K562 (cell line): ENCODE results near the gene DDAH2. TPM values are rescaled to one million over a fixed set of nuclear protein-coding genes. Genes with fewer than 3 reads are reported as not detected.

Experiments used
- BCOR ChIP-seq: fragments of 450-650 bp; IDR thresholded peaks from 2 replicates; pipeline ENCODE4 v1.6.1; 2016
- CBFB ChIP-seq: sonication (generic); formaldehyde crosslinking; IDR thresholded peaks from 2 replicates; pipeline ENCODE4 v1.4.0; 2020; ENCODE audit warnings: mild to moderate bottlenecking, missing genetic modification reagents
- CCNT2 ChIP-seq: IDR thresholded peaks from 2 replicates; pipeline ENCODE4 v1.6.1; 2011; ENCODE audit warnings: borderline replicate concordance, low read depth, mild to moderate bottlenecking, moderate library complexity, mixed read lengths, low read length; ENCODE audit not compliant: insufficient read length; ENCODE audit errors: extremely low read depth
- CEBPG ChIP-seq, 3 experiments: fragments of 200-800 bp in 1 of 3; sonication (Bioruptor generic) in 1 of 3; sonication (generic) in 1 of 3; formaldehyde crosslinking in 1 of 3; IDR thresholded peaks in 2 of 3; conservative IDR thresholded peaks in 1 of 3; 2 replicates each; pipeline versions ENCODE4 v1.6.1 to v1.8.0; 2016 to 2022; ENCODE audit warnings: missing compliant biosample characterization in 2 of 3, missing genetic modification characterization in 2 of 3, mild to moderate bottlenecking in 1 of 3, missing genetic modification reagents in 1 of 3
- CREB1 ChIP-seq, 2 experiments: sonication (generic) in 1 of 2; formaldehyde crosslinking in 1 of 2; IDR thresholded peaks; 2 replicates each; pipeline versions ENCODE4 v1.6.1 to v1.8.0; 2012 to 2022; ENCODE audit warnings: inconsistent platforms in 1 of 2, mild to moderate bottlenecking in 1 of 2, missing genetic modification reagents in 1 of 2, moderate library complexity in 1 of 2
- JUN ChIP-seq, 2 experiments: sonication (generic) in 1 of 2; formaldehyde crosslinking in 1 of 2; IDR thresholded peaks; 2 replicates each; pipeline versions ENCODE4 v1.6.1 to v1.8.0; 2012 to 2022; ENCODE audit warnings: borderline replicate concordance in 2 of 2, mild to moderate bottlenecking in 2 of 2, improper control_type of control experiment in 1 of 2, low read depth in 1 of 2, low read length in 1 of 2, missing genetic modification reagents in 1 of 2
- LCOR ChIP-seq: sonication (generic); formaldehyde crosslinking; IDR thresholded peaks from 2 replicates; pipeline ENCODE4 v1.8.0; 2022; ENCODE audit warnings: mild to moderate bottlenecking, missing genetic modification reagents
- MCM3 ChIP-seq: fragments of 450-650 bp; IDR thresholded peaks from 2 replicates; pipeline ENCODE4 v1.6.1; 2016
- MIER1 ChIP-seq: fragments of 450-650 bp; IDR thresholded peaks from 2 replicates; pipeline ENCODE4 v1.6.1; 2016; ENCODE audit warnings: antibody characterized with exemption, mild to moderate bottlenecking, low read depth
- RB1 ChIP-seq: fragments of 450-650 bp; IDR thresholded peaks from 2 replicates; pipeline ENCODE4 v1.6.1; 2017; ENCODE audit warnings: low read depth, mild to moderate bottlenecking
- SIN3A ChIP-seq, 2 experiments: fragments of 150-350 bp in 1 of 2; IDR thresholded peaks; 2 replicates each; pipeline ENCODE4 v1.6.1; 2011 to 2016; ENCODE audit warnings: borderline replicate concordance in 2 of 2, low read depth in 2 of 2, low read length in 2 of 2, mild to moderate bottlenecking in 2 of 2, moderate library complexity in 2 of 2; ENCODE audit not compliant: control insufficient read depth in 1 of 2
- TAF1 ChIP-seq: IDR thresholded peaks from 2 replicates; pipeline ENCODE4 v1.6.1; 2011; ENCODE audit warnings: mild to moderate bottlenecking, low read length, moderate library complexity; ENCODE audit not compliant: insufficient read depth, control insufficient read depth, severe bottlenecking; ENCODE audit errors: extremely low read depth
- TRIM28 ChIP-seq: fragments of 450-650 bp; IDR thresholded peaks from 2 replicates; pipeline ENCODE4 v1.6.1; 2017
- ZBED1 ChIP-seq: IDR thresholded peaks from 2 replicates; pipeline ENCODE4 v1.6.1; 2014
- ZBTB1 ChIP-seq: sonication (generic); formaldehyde crosslinking; IDR thresholded peaks from 2 replicates; pipeline ENCODE4 v1.8.1; 2023; ENCODE audit warnings: missing genetic modification reagents, low read depth, mild to moderate bottlenecking, borderline replicate concordance
- ZBTB7A ChIP-seq: IDR thresholded peaks from 2 replicates; pipeline ENCODE4 v1.6.1; 2011; ENCODE audit warnings: low read depth, mild to moderate bottlenecking, low read length, moderate library complexity, borderline replicate concordance; ENCODE audit not compliant: control insufficient read depth
- ZNF316 ChIP-seq: fragments of 450-650 bp; IDR thresholded peaks from 2 replicates; pipeline ENCODE4 v1.6.1; 2016
- polyA plus RNA-seq, 8 experiments: library from polyadenylated mRNA; depleted of rRNA in 4 of 8; stranded (reverse) in 5 of 8; unstranded in 3 of 8; fragments of >200 nt; fragmentation: Nextera tagmentation in 2 of 8; fragmentation: Illumina TruSeq in 1 of 8; extraction: Ambion mirVana in 2 of 8; extraction: Trizol in 1 of 8; gene quantifications; 2 replicates each; pipeline versions ENCODE4 v1.2.1 to v1.2.3, GENCODE V29; 2011 to 2014; ENCODE audit warnings: inconsistent platforms in 1 of 8, missing spikeins in 1 of 8
- total RNA-seq, 7 experiments: library from RNA; depleted of rRNA in 6 of 7; stranded (reverse); fragments of >200 nt in 6 of 7; fragmentation: Illumina TruSeq in 2 of 7; extraction: Trizol in 2 of 7; gene quantifications; 2 replicates each; pipeline versions ENCODE4 v1.2.1 to v1.2.3, GENCODE V29; 2011 to 2021; ENCODE audit warnings: low replicate concordance in 1 of 7
- TF ChIP-seq, protein P1 (sequence below): sonication (generic); formaldehyde crosslinking; IDR thresholded peaks from 2 replicates; pipeline ENCODE4 v1.8.0; 2022; ENCODE audit warnings: missing genetic modification reagents, mild to moderate bottlenecking, borderline replicate concordance

The DDAH2 gene
- total and polyA plus RNA-seq, 9 of the 15 experiments (the other 6 are each of a cell fraction or from before 2014, with no cell fraction given) = 1.8 to 45.4 (median 21.4) TPM

DNA sequence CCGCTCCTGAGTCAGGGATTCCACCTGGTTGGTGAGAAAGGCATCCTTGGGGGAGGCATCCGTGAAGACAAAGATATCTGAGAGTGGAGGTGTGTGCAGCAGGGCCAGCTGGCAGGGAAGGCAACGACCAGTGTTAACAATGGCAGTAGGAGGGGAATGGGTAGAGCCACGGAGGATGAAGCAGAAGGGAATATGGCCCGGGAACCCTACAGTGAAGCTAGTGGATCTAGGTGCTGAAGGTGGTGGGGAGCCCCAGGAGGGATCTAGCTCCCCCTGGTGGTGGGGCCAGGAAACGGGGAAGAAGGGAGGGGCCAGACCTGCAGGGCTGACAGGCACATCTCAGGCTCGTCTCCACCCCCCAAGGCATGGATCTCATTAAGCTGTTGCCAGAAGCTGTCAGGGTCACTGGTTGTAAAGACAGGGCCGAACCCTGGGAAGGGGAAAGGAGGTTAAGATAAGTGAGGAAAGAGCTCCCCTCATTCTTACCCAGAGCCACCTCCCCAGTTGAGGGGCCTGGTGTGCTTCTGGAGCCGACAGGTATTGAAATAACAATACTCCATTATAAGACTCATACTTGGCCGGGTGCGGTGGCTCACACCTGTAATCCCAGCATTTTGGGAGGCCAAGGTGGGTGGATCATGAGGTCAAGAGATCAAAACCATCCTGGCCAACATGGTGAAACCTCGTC, 40.7 kb upstream of the DDAH2 start (continued):
- TF ChIP-seq, protein P1, sequence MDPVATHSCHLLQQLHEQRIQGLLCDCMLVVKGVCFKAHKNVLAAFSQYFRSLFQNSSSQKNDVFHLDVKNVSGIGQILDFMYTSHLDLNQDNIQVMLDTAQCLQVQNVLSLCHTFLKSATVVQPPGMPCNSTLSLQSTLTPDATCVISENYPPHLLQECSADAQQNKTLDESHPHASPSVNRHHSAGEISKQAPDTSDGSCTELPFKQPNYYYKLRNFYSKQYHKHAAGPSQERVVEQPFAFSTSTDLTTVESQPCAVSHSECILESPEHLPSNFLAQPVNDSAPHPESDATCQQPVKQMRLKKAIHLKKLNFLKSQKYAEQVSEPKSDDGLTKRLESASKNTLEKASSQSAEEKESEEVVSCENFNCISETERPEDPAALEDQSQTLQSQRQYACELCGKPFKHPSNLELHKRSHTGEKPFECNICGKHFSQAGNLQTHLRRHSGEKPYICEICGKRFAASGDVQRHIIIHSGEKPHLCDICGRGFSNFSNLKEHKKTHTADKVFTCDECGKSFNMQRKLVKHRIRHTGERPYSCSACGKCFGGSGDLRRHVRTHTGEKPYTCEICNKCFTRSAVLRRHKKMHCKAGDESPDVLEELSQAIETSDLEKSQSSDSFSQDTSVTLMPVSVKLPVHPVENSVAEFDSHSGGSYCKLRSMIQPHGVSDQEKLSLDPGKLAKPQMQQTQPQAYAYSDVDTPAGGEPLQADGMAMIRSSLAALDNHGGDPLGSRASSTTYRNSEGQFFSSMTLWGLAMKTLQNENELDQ (CRISPR knock-in tag) = 0 out of 2 replicates have a peak, but pooled peaks have one; percentile 40
- TF ChIP-seq SIN3A (IDR thresholded peaks at IDR 0.05; ENCODE audit: borderline replicate concordance in 2 of 2, control insufficient read depth in 1 of 2, low read depth in 2 of 2, low read length in 2 of 2) (peak; percentile 59 to 76; a peak in 2 of 4 replicates), TAF1 (peak; percentile 29), CBFB (CRISPR knock-in tag) (0 out of 2 replicates have a peak, but pooled peaks have one; percentile 67), MIER1 (peak; percentile 51; the same call in 1 of the 2 replicates), CCNT2 (peak; percentile 22), ZBTB1 (CRISPR knock-in tag) (0 out of 2 replicates have a peak, but pooled peaks have one; percentile 0), TRIM28 (peak; percentile 45; the same call in 1 of the 2 replicates), LCOR (0 out of 2 replicates have a peak, but pooled peaks have one; percentile 10), CEBPG (CRISPR knock-in tag; IDR thresholded peaks at IDR 0.05) (no peak), CEBPG (tag; conservative IDR thresholded peaks at IDR 0.05 in 1 of 2, IDR thresholded peaks at IDR 0.05 in 1 of 2) (no peak), BCOR (peak; percentile 65; the same call in 1 of the 2 replicates), ZNF316 (0 out of 2 replicates have a peak, but pooled peaks have one; percentile 26), MCM3 (no peak), JUN (IDR thresholded peaks at IDR 0.05; ENCODE audit: borderline replicate concordance, low read depth, low read length) (peak; percentile 89), JUN (CRISPR knock-in tag; IDR thresholded peaks at IDR 0.05; ENCODE audit: borderline replicate concordance) (0 out of 2 replicates have a peak, but pooled peaks have one; percentile 47), RB1 (peak; percentile 98), ZBTB7A (peak; percentile 79; the same call in 1 of the 2 replicates), CREB1 (IDR thresholded peaks at IDR 0.05) (0 out of 2 replicates have a peak, but pooled peaks have one; percentile 26), CREB1 (CRISPR knock-in tag; IDR thresholded peaks at IDR 0.05) (no peak; the same call in 1 of the 2 replicates), ZBED1 (no peak)
